IPS DF 4.7 (cell line): ENCODE data around the gene OR10T2.
"Not testable (repeated sequence)": the region's sequence is repeated elsewhere in the genome, so short reads cannot be mapped to it uniquely, and the experiment has no call there.

Experiments used
- DNase-seq: peaks from one replicate; pipeline ENCODE4 v3.0.0-alpha.2; 2013; ENCODE audit warnings: low spot score; ENCODE audit errors: extremely low read depth

OR10T2 gene, protein sequence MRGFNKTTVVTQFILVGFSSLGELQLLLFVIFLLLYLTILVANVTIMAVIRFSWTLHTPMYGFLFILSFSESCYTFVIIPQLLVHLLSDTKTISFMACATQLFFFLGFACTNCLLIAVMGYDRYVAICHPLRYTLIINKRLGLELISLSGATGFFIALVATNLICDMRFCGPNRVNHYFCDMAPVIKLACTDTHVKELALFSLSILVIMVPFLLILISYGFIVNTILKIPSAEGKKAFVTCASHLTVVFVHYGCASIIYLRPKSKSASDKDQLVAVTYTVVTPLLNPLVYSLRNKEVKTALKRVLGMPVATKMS

DNA sequence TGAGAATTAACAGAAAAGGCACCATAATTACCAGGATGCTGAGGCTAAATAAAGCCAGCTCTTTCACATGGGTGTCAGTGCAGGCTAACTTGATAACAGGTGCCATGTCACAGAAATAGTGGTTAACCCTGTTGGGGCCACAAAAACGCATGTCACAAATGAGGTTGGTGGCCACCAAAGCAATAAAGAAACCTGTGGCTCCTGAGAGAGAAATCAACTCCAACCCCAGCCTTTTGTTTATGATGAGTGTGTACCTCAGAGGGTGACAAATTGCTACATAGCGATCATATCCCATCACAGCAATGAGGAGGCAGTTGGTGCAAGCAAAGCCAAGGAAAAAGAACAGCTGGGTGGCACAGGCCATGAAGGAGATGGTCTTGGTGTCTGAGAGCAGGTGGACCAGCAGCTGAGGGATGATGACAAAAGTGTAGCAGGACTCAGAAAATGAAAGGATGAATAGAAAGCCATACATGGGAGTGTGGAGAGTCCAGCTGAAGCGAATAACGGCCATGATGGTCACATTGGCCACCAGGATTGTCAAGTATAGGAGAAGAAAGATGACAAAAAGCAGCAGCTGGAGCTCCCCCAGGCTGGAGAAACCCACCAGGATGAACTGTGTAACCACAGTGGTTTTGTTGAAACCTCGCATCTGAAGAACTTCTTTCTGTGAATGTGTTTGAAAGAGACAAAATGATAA is at the start of gene OR10T2:
Gene OR10T2, minus strand, starts transcription at position 649 of the 697 bp plus-strand sequence. Its CDS starts 0 bp downstream, at position 649.
- DNase-seq: no peak

DNA sequence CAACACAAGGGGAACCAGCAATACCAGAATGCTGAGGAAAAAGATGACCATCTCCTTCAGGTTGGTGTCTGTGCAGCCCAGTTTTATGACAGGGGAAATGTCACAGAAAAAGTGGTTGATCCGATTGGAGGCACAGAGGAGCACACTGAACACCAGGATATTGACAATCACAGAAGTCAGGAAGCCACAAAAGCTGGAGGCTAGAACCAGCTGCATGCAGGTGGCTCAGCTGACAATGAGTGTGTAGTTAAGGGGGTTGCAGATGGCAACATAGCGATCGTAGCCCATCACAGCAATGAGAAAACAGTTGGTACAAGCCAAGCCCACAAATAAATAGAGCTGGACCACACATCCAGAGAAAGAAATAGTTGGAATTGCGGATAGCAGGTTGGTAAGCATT is 46.1 kb upstream of the OR10T2 start:
- DNase-seq: no peak

DNA sequence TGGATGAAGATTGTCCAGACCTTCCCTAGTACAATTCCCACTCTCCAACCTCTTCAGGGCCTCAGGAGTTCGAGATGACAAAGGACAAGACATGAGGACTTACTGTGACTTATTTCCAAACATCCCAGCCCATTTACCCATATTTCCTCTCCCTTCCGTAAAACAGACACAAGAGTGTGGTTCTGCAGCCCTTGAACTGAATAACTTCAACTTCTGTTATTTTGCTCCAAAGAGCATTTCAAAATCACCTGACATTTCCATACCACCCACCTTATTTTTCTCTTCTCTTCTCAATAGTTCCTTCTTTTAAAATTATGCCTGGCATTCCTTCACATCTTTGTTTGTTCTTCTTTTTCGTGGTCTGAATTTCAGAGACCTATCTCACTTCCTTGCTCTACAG is 35.5 kb upstream of the OR10T2 start:
- no peak for DNase-seq

DNA sequence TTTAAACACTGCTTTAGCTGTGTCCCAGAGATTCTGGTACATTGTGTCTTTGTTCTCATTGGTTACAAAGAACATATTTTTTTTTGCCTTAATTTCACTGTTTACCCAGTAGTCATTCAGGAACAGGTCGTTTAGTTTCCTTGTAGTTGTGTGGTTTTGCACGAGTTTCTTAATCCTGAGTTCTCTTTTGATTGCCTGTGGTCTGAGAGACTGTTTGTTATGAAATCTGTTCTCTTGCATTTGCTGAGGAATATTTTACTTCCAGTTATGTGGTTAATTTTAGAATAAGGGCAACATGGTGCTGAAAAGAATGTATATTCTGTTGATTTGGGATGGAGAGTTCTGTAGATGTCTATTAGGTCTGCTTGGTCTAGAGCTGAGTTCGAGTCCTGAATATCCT is 30.9 kb upstream of the OR10T2 start:
- not testable (repeated sequence) for DNase-seq

GRCh38 chr1:158426137-158426536 is 26.9 kb upstream of the OR10T2 start, which contains the start of gene OR10K2:
TSS of gene OR10K2 (minus strand) at chr1:158426237. CDS start at chr1:158420866, 5,371 bp downstream.
- no peak for DNase-seq

DNA sequence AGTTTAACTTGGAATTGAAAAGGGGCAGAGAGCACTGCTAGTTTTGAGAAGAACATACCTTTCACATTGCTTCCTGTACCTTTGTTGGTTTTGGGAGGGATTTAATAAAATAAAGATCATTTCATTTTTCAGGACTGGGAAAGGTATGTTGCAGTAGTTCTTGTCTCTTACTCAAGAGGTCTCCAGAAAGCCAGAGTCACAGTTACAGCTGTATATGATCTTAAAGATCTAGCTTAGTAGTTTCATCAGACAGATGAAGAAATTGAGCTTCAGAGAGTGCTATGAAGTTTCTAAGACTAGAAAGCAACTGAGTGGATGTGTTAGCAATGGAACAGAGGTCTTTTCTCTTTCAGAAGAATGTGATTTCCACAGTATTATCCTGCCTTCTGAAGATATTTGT is 25.8 kb upstream of the OR10T2 start:
- no peak for DNase-seq

DNA sequence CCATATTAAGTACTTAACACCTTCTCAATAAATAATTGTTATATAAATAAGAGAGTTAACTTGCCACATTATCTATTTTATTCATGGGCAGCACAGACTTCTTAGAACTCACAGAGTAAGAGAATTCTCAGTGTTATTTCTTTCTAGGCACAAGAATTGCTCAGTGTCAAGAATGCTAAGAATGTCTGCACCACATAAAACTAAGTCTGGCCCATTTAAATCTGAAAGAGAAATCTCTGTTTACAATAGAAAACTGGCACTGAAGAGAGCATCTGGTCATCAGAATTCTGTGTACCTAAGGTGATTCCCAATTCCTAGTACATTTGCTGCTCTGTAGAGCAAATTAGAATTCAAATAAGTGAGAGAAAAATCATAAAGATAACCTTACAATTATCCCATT is 22.9 kb upstream of the OR10T2 start:
- peak; percentile 5 for DNase-seq

GRCh38 chr1:158417586-158417985 is 18.3 kb upstream of the OR10T2 start:
- no peak for DNase-seq

GRCh38 chr1:158414651-158415345 is 15.5 kb upstream of the OR10T2 start:
- DNase-seq: no peak

DNA sequence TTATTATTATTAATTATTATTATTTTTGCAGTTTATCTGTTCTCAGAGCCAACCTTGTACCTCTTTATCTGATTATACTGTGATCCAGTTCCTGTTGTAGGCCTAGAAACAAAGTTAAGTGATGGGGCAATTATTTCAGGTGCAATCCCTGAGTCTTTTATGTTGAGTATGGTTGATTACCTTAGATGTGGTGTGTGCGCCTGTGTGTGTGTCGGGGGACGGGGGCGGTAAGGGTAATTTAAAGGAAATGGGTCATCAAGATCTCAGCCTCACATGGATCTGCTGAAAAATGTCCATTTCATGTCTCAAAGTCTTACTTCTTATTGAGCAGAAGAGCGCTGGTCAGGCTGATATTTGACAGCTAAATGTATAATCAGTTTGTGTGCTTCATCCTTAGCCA is 7.8 kb upstream of the OR10T2 start:
- no peak for DNase-seq

GRCh38 chr1:158400871-158401270 is 1.6 kb upstream of the OR10T2 start:
- no peak for DNase-seq

DNA sequence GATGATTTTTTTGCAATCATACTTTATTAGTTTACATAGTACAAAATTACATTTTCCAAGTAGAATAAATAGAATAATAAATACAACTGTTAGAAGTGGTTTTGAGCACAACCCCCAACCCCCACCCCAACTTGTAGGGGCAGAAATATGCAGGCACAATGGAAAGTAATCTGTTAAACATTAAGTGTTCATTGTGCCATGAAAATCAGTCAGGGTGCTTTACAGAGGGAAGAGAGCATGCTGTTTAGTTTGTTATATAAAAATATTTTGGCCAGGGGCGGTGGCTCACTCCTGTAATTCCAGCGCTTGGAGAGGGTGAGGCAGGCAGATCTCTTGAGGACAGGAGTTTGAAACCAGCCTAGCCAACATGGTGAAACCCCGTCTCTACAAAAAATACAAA is 2.6 kb downstream of the OR10T2 start:
- DNase-seq: no peak

DNA sequence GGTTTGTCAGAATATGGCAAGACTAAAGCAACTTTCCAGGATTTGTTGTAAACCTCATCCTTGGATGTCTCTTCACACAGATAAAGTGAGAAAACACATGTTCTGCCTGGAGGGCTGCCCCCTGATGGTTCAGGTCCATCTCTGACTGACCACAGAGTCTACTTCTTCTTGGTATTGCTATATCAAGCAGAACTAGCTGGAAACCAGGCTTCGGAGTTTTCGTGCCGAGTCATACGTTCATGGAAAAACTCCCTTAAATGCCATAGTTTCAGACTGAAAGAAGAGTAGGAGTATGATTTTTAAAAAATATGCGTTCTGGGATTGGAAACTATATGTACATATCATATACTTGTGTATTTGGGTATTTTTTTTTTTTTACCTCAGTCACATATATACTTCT is 5.8 kb downstream of the OR10T2 start:
- no peak for DNase-seq

GRCh38 chr1:158391099-158391498 is 8.2 kb downstream of the OR10T2 start:
- DNase-seq: no peak

GRCh38 chr1:158390331-158390730 is 8.9 kb downstream of the OR10T2 start:
- DNase-seq: no peak

GRCh38 chr1:158374860-158375259 is 24.4 kb downstream of the OR10T2 start:
- DNase-seq: no peak

GRCh38 chr1:158374101-158374500 is 25.2 kb downstream of the OR10T2 start:
- DNase-seq: not testable (repeated sequence)

DNA sequence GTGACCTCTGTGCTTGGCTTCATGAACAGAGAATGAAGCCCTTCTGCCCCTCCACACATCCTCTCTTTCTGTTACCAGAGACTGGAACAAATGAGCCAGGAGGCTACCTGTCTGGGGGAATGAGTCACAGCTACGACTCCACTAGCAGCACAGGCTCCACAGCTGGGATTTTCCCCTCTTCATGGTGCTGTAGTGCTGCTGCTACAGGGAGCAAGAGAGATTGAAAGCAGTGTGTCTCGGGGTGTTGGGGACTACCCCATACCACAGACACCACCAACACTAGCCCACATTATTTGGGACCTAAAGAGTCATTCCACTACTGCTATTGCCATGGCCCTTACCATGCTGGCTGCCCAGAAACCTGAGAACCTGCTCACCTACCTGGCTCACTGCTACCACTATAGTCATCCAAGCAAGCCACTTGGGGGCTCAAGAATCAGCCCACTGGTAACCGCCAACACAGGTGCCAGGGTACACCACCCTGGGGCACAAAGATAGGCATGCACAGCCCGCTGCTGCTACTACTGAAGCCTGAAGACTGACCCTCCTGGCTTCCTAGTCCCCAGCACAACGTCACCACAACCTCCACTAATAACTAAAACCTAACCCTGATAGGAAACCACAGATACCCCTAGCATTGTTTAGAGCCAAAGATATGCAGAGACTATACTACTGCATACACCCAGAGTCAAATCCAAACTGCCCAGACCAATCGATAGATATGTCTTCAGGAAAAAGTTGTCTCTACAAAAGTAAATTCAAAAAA is 27.9 kb downstream of the OR10T2 start:
- DNase-seq: no peak

- DNase-seq: no peak
Measured at GRCh38 chr1:158366783-158367182, 32.5 kb downstream of the OR10T2 start.

DNA sequence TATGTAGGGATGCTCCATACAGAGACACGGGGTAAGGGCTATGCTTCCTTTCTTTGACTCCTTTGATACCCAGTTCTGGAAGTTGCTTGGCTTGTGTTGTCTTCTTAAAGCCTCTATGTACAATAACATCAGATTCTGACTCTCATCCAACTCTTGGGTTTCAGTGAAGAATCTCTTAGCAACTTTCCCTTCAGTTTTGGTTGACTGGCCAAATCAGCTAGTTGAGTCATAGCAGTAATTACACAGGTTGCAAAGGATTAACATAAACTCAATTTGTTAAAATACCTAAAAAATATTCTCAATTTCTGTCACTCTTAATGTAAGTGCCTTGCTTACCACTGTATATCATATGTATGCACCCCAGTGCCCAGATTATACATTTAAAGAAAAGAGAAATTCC is 36.3 kb downstream of the OR10T2 start:
- no peak for DNase-seq

- no peak for DNase-seq
Measured at GRCh38 chr1:158362482-158362881, 36.8 kb downstream of the OR10T2 start.

DNA sequence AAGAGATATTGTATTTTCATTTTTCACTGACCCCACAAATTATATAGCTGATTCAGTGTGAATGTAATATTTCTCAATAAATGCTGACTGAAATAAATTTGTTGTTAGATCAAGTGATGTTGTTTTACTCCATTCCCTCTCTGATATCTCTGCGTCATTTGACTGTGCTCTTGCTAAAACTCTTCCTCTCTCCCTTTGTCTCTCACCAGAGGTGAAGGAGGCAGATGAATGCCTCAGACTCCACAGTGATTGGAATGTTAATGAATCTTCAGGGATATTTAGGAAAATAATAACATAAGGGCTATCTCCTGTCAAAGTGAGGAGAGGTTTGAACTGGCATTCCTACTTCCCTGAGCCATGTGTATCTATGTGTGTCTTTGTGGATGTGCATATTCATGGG is 41.8 kb downstream of the OR10T2 start:
- no peak for DNase-seq
